Aorta (tissue), 5 donors: ENCODE measurements around the gene ATG101. TPM values are rescaled to one million over a fixed set of nuclear protein-coding genes. Genes with fewer than 3 reads are reported as not detected.

ENCODE experiments used
- ATAC-seq: fragments of 200-7000 bp; cut with Tn5 transposase; one replicate; pipeline ENCODE4 v1.9.1; 2022; ENCODE audit warnings: moderate library complexity; ENCODE audit not compliant: low FRiP score
- DNase-seq, 2 donors: peaks; one replicate each; pipeline ENCODE4 v3.0.0-alpha.2; 2020
- H3K27ac ChIP-seq, 2 donors: one replicate each; pipeline ENCODE4 v1.5.1; 2013; ENCODE audit warnings: low read length in 2 of 2, mild to moderate bottlenecking in 2 of 2, moderate library complexity in 2 of 2, control low read depth in 1 of 2, inconsistent platforms in 1 of 2, low read depth in 1 of 2
- H3K27me3 ChIP-seq, 2 donors: one replicate each; pipeline ENCODE4 v1.6.1; 2013; ENCODE audit warnings: control low read depth in 1 of 2, low read length in 1 of 2, mild to moderate bottlenecking in 1 of 2, moderate library complexity in 1 of 2; ENCODE audit not compliant: insufficient read depth in 2 of 2, control insufficient read depth in 1 of 2
- H3K36me3 ChIP-seq, 2 donors: one replicate each; pipeline ENCODE4 v1.6.1; 2013; ENCODE audit warnings: control low read depth in 1 of 2, low read length in 1 of 2, mild to moderate bottlenecking in 1 of 2; ENCODE audit not compliant: insufficient read depth in 2 of 2, control insufficient read depth in 1 of 2
- H3K4me1 ChIP-seq, 2 donors: one replicate each; pipeline ENCODE4 v1.6.1; 2013; ENCODE audit warnings: low read length in 2 of 2, control low read depth in 1 of 2, mild to moderate bottlenecking in 1 of 2, moderate library complexity in 1 of 2; ENCODE audit not compliant: insufficient read depth in 2 of 2, control insufficient read depth in 1 of 2
- H3K4me3 ChIP-seq, 2 donors: one replicate each; pipeline ENCODE4 v1.5.1; 2013; ENCODE audit warnings: low read length in 2 of 2, control low read depth in 1 of 2, mild to moderate bottlenecking in 1 of 2
- H3K9me3 ChIP-seq: one replicate; pipeline ENCODE4 v1.6.1; 2013; ENCODE audit warnings: mild to moderate bottlenecking, low read length; ENCODE audit not compliant: control insufficient read depth
- WGBS, 2 donors: extraction: QIAGEN DNeasy Blood & Tissue Kit; methylation state at CpG; one replicate each; pipeline ENCODE4 v1.1.7; 2013; 5-methylcytosine and 5-hydroxymethylcytosine counted together
- intact Hi-C, 2 donors: fragments of 100-400 bp; cut with DNase I; formaldehyde crosslinking; loops; one replicate each; pipeline versions ENCODE4 v1.14.2 to v1.15.0; 2022
- polyA plus RNA-seq, 2 donors: library from polyadenylated mRNA; stranded (reverse); fragments of 200-250 nt; gene quantifications; one replicate each; pipeline ENCODE4 v1.2.3, GENCODE V29; 2013
- total RNA-seq, 2 donors: library from RNA; stranded (reverse); fragmentation: NEBNext Ultra II Directional; extraction: Animal tissue kit (Norgen Biotek cat#: 25700); gene quantifications; one replicate each; pipeline ENCODE4 v1.2.1, GENCODE V29; 2021
- donor health status: healthy with polysubstance abuse.
- donor health status: Bipolar disorder and iron deficiency.
- donor health status: DM: no; HTN: no; CAD: no.
- donor health status: DM: no; HTN: no; CAD: no.
- donor health status: DM: yes; HTN: yes; CAD: no.

ATG101 gene
- total and polyA plus RNA-seq, 4 donors, result 28.2 to 44.0 (median 36.5) TPM

- no peak for ATAC-seq
- intact Hi-C loops, result no loop called here
- H3K4me3 ChIP-seq, result no peak overlapping the region
- no peak overlapping the region for H3K27ac ChIP-seq
- H3K9me3 ChIP-seq, result no peaks in the 10 kb centered on the region
- H3K4me1 ChIP-seq, result no peaks in the 10 kb centered on the region
- H3K27me3 ChIP-seq, result no peaks in the 10 kb centered on the region
- WGBS, 2 donors, result 89% methylated on average over 21 of the region's 21 CpGs
- DNase-seq, result peak in 1 of 2 donors; percentile 86
- H3K36me3 ChIP-seq, result peaks cover 0 to 5% of the 10 kb centered on the region in 2 donors
Measured at GRCh38 chr12:52054231-52054832, 15.4 kb upstream of the ATG101 start.

- no peak overlapping the region for H3K4me3 ChIP-seq
- no peaks in the 10 kb centered on the region for H3K9me3 ChIP-seq
- intact Hi-C loops, result no loop called here
- WGBS, 2 donors, result 92 to 95% methylated on average over 21 of the region's 21 CpGs
- no peak overlapping the region for H3K27ac ChIP-seq
- no peaks in the 10 kb centered on the region for H3K4me1 ChIP-seq
- H3K27me3 ChIP-seq, result no peaks in the 10 kb centered on the region
- H3K36me3 ChIP-seq, result peaks cover 0 to 5% of the 10 kb centered on the region in 2 donors
- ATAC-seq, result no peak
- peak in 1 of 2 donors; percentile 79 for DNase-seq
Measured at GRCh38 chr12:52054833-52055730, 14.7 kb upstream of the ATG101 start.

- intact Hi-C loops, result no loop called here
- Histone ChIP-seq H3K4me3 (no peak overlapping the region), H3K36me3 (peaks cover 0 to 5% of the 10 kb centered on the region in 2 donors), H3K27me3 (no peaks in the 10 kb centered on the region), H3K9me3 (no peaks in the 10 kb centered on the region), H3K27ac (no peak overlapping the region), H3K4me1 (no peaks in the 10 kb centered on the region)
- peak in 1 of 2 donors; percentile 87 for DNase-seq
- 87 to 88% methylated on average over 27 of the region's 27 CpGs for WGBS, 2 donors
- no peak for ATAC-seq
Measured at GRCh38 chr12:52055731-52056711, 13.8 kb upstream of the ATG101 start.

- Histone ChIP-seq H3K36me3 (peaks cover 0 to 5% of the 10 kb centered on the region in 2 donors), H3K27ac (no peak overlapping the region), H3K9me3 (no peaks in the 10 kb centered on the region), H3K4me1 (no peaks in the 10 kb centered on the region), H3K4me3 (no peak overlapping the region), H3K27me3 (no peaks in the 10 kb centered on the region)
- ATAC-seq (no peak), DNase-seq (peak in 1 of 2 donors; percentile 83)
- WGBS, 2 donors, result 74 to 79% methylated on average over 23 of the region's 23 CpGs
- intact Hi-C loops, result no loop called here
Measured at GRCh38 chr12:52056801-52057637, 12.8 kb upstream of the ATG101 start.

GRCh38 chr12:52057638-52058576, 11.9 kb upstream of the ATG101 start:
- Histone ChIP-seq H3K27ac (no peak overlapping the region), H3K4me1 (no peaks in the 10 kb centered on the region), H3K9me3 (no peaks in the 10 kb centered on the region), H3K36me3 (peaks cover 0 to 5% of the 10 kb centered on the region in 2 donors), H3K4me3 (no peak overlapping the region), H3K27me3 (no peaks in the 10 kb centered on the region)
- WGBS, 2 donors, result 90% methylated on average over 14 of the region's 14 CpGs
- DNase-seq, result no peak
- ATAC-seq, result no peak
- intact Hi-C loops, result no loop called here

- Histone ChIP-seq H3K4me1 (no peaks in the 10 kb centered on the region), H3K9me3 (no peaks in the 10 kb centered on the region), H3K27ac (no peak overlapping the region), H3K4me3 (no peak overlapping the region), H3K36me3 (peaks cover 0 to 5% of the 10 kb centered on the region in 2 donors), H3K27me3 (no peaks in the 10 kb centered on the region)
- intact Hi-C loops, result no loop called here
- ATAC-seq (no peak), DNase-seq (peak in 1 of 2 donors; percentile 87)
- WGBS, 2 donors, result 86 to 90% methylated on average over 23 to 25 of the region's 25 CpGs
Measured at GRCh38 chr12:52058631-52059361, 11.0 kb upstream of the ATG101 start.
